ACC112 (cell line): ENCODE results near the gene TMTC1.
A peak's percentile ranks its signal among the peaks of the same experiment; 100 is the strongest.

Source experiments
- H2AFZ ChIP-seq: fragments of 200-600 bp; sonication (generic); one replicate; pipeline ENCODE4 v1.6.0; 2017; ENCODE audit warnings: antibody characterized with exemption, low read length; ENCODE audit not compliant: unreplicated experiment
- H3K27ac ChIP-seq: fragments of 200-600 bp; sonication (generic); 2 replicates; pipeline ENCODE4 v1.5.1; 2014; ENCODE audit warnings: low read depth, mild to moderate bottlenecking, antibody characterized with exemption, low read length, moderate library complexity
- H3K27me3 ChIP-seq: fragments of 200-600 bp; sonication (generic); 2 replicates; pipeline ENCODE4 v1.6.1; 2014; ENCODE audit warnings: mild to moderate bottlenecking, antibody characterized with exemption, low read length, moderate library complexity, mixed read lengths; ENCODE audit not compliant: insufficient read depth
- H3K36me3 ChIP-seq: fragments of 200-600 bp; sonication (generic); 2 replicates; pipeline ENCODE4 v1.6.1; 2016; ENCODE audit warnings: mild to moderate bottlenecking, antibody characterized with exemption, low read length, moderate library complexity, mixed read lengths; ENCODE audit not compliant: insufficient read depth
- H3K4me1 ChIP-seq: fragments of 200-600 bp; sonication (generic); one replicate; pipeline ENCODE4 v1.6.1; 2016; ENCODE audit warnings: low read length, mixed read lengths; ENCODE audit not compliant: insufficient read depth, unreplicated experiment, control insufficient read depth
- H3K4me3 ChIP-seq: fragments of 200-600 bp; sonication (generic); 2 replicates; pipeline ENCODE4 v1.5.1; 2014; ENCODE audit warnings: mild to moderate bottlenecking, low read depth, low read length
- H3K79me2 ChIP-seq: fragments of 200-600 bp; sonication (generic); one replicate; pipeline ENCODE4 v1.6.0; 2016; ENCODE audit warnings: low read length; ENCODE audit not compliant: control insufficient read depth, unreplicated experiment, insufficient read depth

The TMTC1 gene

GRCh38 chr12:29780084-29780483, 3.7 kb downstream of the TMTC1 start:
- Histone ChIP-seq H3K4me1 (peaks cover 12% of the 10 kb centered on the region), H3K4me3 (peak overlapping the region; percentile 88; the same call in 1 of the 2 replicates), H2AFZ (no peak overlapping the region), H3K27me3 (no peaks in the 10 kb centered on the region), H3K79me2 (peaks cover 89% of the 10 kb centered on the region), H3K27ac (no peak overlapping the region), H3K36me3 (peaks cover 27% of the 10 kb centered on the region)

- Histone ChIP-seq H3K27me3 (no peaks in the 10 kb centered on the region), H3K4me3 (no peak overlapping the region), H3K27ac (no peak overlapping the region), H2AFZ (no peak overlapping the region), H3K4me1 (peaks cover 14% of the 10 kb centered on the region), H3K79me2 (peaks cover 100% of the 10 kb centered on the region), H3K36me3 (peaks cover 41% of the 10 kb centered on the region)
Measured at GRCh38 chr12:29778531-29778930, 5.2 kb downstream of the TMTC1 start.

- H3K27me3 ChIP-seq = no peaks in the 10 kb centered on the region
- peaks cover 98% of the 10 kb centered on the region for H3K79me2 ChIP-seq
- no peak overlapping the region for H3K4me3 ChIP-seq
- peaks cover 26% of the 10 kb centered on the region for H3K36me3 ChIP-seq
- H2AFZ ChIP-seq = no peak overlapping the region
- peaks cover 54% of the 10 kb centered on the region for H3K4me1 ChIP-seq
- H3K27ac ChIP-seq = 0 out of 2 replicates have a peak overlapping the region, but pooled peaks have one; percentile 23
Measured at GRCh38 chr12:29773076-29773475, 10.7 kb downstream of the TMTC1 start.

- Histone ChIP-seq H3K79me2 (peaks cover 95% of the 10 kb centered on the region), H3K36me3 (peaks cover 35% of the 10 kb centered on the region), H3K4me3 (no peak overlapping the region), H3K27ac (peak overlapping the region; percentile 33; the same call in 1 of the 2 replicates), H2AFZ (no peak overlapping the region), H3K27me3 (no peaks in the 10 kb centered on the region), H3K4me1 (peaks cover 65% of the 10 kb centered on the region)
Measured at GRCh38 chr12:29771786-29772185, 12.0 kb downstream of the TMTC1 start.

DNA sequence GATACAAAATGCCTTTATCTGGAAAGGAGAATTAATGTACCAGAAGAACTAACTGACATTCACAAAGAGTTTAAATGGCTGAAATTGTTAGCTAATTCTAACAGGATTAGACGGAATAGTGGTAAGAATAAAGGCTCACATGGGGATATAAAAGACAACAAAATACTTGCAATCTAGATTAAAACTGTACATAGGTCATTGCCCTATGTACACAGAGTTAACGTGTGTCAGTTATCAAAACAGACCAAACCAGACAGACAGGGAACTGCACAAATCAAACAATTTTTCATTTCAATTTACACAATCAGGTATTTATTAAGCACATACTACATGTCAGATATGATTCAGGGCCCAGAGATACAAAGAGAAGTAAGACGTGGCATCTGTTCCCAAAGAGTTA, 12.6 kb downstream of the TMTC1 start:
- no peaks in the 10 kb centered on the region for H3K27me3 ChIP-seq
- no peak overlapping the region for H2AFZ ChIP-seq
- no peak overlapping the region for H3K4me3 ChIP-seq
- peaks cover 93% of the 10 kb centered on the region for H3K79me2 ChIP-seq
- H3K4me1 ChIP-seq = peaks cover 65% of the 10 kb centered on the region
- peak overlapping the region; percentile 12; the same call in 1 of the 2 replicates for H3K27ac ChIP-seq
- peaks cover 39% of the 10 kb centered on the region for H3K36me3 ChIP-seq

GRCh38 chr12:29769162-29769858, 14.4 kb downstream of the TMTC1 start:
- Histone ChIP-seq H3K36me3 (peaks cover 26% of the 10 kb centered on the region), H3K4me3 (peak overlapping the region; percentile 5; the same call in 1 of the 2 replicates), H2AFZ (no peak overlapping the region), H3K27ac (peak overlapping the region; percentile 66), H3K79me2 (peaks cover 74% of the 10 kb centered on the region), H3K27me3 (no peaks in the 10 kb centered on the region), H3K4me1 (peaks cover 65% of the 10 kb centered on the region)

DNA sequence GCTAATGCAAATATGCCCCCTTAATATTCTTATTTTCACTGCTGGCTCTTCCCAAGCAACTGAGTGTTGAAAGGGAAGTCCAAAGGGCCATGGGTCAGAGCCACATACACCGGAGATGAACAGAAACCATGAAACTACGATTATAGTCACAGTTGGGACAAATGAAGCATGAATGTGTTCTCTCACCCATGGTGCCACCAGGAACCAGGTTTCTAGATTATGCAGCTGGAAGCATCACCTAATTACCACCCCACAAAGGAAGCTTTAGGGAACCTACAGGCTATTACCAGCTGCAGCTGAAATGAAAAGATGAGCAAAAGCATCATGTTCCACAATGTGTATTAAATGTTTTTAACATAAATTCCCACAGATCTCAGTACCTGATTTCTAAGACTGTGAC, 15.4 kb downstream of the TMTC1 start:
- H3K79me2 ChIP-seq = peaks cover 72% of the 10 kb centered on the region
- no peaks in the 10 kb centered on the region for H3K27me3 ChIP-seq
- peak overlapping the region; percentile 5; the same call in 1 of the 2 replicates for H3K4me3 ChIP-seq
- peaks cover 61% of the 10 kb centered on the region for H3K4me1 ChIP-seq
- peak overlapping the region; percentile 66 for H3K27ac ChIP-seq
- H2AFZ ChIP-seq = no peak overlapping the region
- peaks cover 23% of the 10 kb centered on the region for H3K36me3 ChIP-seq

DNA sequence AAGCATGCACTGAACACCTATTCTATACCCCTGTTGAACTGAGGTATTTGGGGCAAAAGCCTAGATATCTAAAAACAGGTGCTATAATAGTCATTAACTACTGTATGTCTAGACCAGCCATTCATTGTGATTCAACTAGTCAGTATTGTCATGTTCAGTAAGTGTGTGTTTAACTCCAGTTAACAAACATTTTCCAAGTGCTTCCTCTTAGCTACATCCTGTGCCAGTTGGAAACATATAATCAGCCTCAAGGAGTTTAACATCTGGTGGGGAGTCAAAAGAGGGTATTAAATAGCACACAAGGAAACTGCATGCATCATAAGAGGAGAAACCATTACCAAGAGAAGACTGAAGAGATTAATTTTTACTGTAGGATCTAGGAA, 20.4 kb downstream of the TMTC1 start:
- peaks cover 50% of the 10 kb centered on the region for H3K36me3 ChIP-seq
- H3K4me1 ChIP-seq = peaks cover 17% of the 10 kb centered on the region
- H2AFZ ChIP-seq = no peak overlapping the region
- H3K27me3 ChIP-seq = no peaks in the 10 kb centered on the region
- H3K27ac ChIP-seq = no peak overlapping the region
- H3K4me3 ChIP-seq = no peak overlapping the region
- peaks cover 32% of the 10 kb centered on the region for H3K79me2 ChIP-seq

DNA sequence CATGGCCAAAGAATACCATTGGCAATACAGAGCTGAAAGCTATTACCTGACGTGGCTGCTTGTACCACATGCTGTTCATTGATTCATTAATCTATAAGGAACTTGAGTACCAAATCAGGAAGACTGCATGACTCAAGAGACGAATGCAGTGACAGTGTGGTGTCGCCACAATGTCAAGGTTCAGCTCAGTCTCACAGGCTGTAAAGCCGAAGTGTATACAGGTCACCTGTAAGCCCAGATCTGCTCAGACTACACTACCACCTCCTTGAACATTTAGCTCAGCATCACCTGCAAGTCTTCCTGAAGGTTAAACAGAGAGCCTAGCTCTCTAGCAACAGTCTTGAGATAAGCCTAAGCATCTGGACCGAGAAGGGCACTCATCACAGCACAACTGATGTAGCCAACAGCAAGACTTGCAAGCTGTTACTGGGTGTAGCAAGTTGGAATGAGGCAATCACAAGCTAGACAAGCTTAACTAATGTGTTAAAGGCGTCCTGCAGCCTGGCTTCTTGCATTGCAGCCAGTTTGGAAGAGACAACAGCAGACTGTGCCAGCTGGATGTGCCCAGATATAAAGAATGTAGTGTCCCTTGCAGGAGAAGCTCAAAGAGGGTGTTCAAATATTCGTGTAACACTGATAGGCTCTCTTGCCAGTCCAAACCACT, 21.0 kb downstream of the TMTC1 start:
- Histone ChIP-seq H3K27ac (no peak overlapping the region), H3K36me3 (peaks cover 54% of the 10 kb centered on the region), H2AFZ (no peak overlapping the region), H3K79me2 (peaks cover 26% of the 10 kb centered on the region), H3K4me3 (no peak overlapping the region), H3K4me1 (peaks cover 16% of the 10 kb centered on the region), H3K27me3 (no peaks in the 10 kb centered on the region)

GRCh38 chr12:29759950-29760349, 23.8 kb downstream of the TMTC1 start:
- H3K36me3 ChIP-seq = peaks cover 50% of the 10 kb centered on the region
- H3K79me2 ChIP-seq = peaks cover 19% of the 10 kb centered on the region

More at GRCh38 chr12:29759950-29760349, 23.8 kb downstream of the TMTC1 start:
- Histone ChIP-seq H3K27ac (no peak overlapping the region), H3K27me3 (no peaks in the 10 kb centered on the region), H3K4me3 (no peak overlapping the region), H2AFZ (no peak overlapping the region), H3K4me1 (peaks cover 27% of the 10 kb centered on the region)
